Fibroblast of gingiva (primary cell): ENCODE data around the gene RGMB.
A peak's percentile ranks its signal among the peaks of the same experiment; 100 is the strongest.

Source experiments
- DNase-seq: peaks from one replicate; pipeline ENCODE4 v3.0.0-alpha.2; 2011; ENCODE audit warnings: low read depth

The RGMB gene

DNA sequence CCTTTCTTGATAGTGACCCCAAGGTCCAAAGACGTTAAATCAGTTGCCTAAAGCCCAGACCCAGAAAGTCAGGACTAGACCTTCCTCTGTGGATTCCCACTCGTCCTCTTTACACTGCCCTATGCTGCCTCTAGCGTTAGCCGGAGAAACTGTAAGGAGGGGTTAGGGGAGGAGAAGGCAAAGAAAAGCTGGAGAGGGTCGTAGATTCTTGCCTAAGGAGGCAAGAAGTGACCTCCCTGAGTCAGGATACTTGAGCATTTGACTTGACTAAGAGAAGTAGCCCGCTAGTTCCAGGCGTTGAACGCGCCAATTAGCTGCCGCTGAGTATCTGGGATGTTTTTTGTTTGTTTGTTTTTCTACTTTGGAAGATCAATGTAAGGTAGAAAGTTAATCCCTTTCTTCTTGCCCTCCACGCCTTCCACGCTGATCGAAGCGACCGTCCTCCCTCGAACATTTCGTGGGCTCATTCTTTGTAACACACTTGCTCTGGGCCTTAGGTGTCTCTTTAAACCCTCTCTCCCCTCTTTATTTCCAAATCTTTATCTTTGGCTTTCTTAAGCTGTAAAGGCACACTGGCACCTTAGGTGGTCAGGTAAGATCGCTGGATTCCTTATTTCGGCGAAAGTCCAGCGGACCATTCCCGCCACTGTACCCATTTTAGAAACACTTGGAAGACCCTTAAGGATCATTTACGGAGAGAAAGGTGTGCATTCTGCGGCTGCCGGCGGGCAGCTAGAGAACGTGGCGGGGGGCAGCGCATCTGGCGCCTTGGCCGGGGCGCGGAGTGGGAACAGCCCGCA lies 5.1 kb upstream of the RGMB start:
- peak; percentile 55 for DNase-seq

- DNase-seq: no peak
Measured at GRCh38 chr5:98768960-98769209, 4.6 kb upstream of the RGMB start.

GRCh38 chr5:98769210-98769958 lies 4.1 kb upstream of the RGMB start:
- peak; percentile 73 for DNase-seq

- no peak for DNase-seq
Measured at GRCh38 chr5:98769959-98770208, 3.6 kb upstream of the RGMB start.

- peak; percentile 67 for DNase-seq
Measured at GRCh38 chr5:98770209-98770910, 3.1 kb upstream of the RGMB start.

- DNase-seq: no peak
Measured at GRCh38 chr5:98770911-98771322, 2.5 kb upstream of the RGMB start.

DNA sequence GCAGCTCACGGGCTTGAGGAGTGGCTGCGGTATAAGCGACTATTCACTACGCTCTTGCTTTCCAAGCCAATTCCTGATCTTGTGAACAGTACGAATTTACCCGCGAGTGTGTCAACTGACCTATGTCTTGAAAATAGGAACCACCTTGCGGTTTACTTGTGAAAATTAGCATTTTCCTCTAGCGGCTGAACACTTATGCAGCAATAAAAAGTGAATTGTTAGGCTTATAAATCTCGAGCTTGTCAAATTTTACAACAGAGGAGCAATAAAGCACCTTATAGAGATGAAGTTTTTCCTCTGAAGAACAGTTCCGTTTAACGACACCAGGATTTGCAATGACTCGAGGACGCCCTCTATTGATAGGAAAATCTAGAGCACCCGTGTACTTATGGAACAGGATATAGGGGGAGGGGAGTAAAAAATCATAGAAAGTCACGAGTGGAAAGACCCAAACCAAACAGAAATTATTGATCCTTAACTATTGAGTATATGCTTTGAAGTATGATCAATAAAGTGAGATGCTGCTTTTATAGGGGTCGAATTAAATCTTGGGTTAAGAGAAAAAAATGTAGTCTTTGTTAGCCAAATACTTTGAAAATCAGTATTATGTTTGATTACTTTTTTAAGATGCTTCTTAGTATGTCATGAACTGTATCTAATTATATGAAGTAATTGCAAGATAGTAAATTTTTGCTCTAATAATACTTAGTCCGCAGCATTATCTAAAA lies 1.9 kb upstream of the RGMB start:
- peak; percentile 85 for DNase-seq

- no peak for DNase-seq
Measured at GRCh38 chr5:98772415-98773213, 849 bp upstream of the RGMB start.

DNA sequence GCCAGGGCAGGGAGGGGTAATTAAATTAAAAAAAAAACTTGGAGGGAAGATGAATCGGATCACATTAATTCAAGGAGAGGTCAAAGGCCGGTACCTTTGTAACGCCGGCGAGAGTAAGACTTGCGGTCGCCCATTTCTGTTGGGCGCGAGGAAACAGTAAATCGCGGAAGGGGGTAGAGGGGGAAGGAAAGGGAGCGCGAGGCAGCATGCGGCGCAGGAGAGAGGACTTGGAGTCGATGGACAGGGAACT lies 324 bp upstream of the RGMB start:
- DNase-seq: no peak

DNA sequence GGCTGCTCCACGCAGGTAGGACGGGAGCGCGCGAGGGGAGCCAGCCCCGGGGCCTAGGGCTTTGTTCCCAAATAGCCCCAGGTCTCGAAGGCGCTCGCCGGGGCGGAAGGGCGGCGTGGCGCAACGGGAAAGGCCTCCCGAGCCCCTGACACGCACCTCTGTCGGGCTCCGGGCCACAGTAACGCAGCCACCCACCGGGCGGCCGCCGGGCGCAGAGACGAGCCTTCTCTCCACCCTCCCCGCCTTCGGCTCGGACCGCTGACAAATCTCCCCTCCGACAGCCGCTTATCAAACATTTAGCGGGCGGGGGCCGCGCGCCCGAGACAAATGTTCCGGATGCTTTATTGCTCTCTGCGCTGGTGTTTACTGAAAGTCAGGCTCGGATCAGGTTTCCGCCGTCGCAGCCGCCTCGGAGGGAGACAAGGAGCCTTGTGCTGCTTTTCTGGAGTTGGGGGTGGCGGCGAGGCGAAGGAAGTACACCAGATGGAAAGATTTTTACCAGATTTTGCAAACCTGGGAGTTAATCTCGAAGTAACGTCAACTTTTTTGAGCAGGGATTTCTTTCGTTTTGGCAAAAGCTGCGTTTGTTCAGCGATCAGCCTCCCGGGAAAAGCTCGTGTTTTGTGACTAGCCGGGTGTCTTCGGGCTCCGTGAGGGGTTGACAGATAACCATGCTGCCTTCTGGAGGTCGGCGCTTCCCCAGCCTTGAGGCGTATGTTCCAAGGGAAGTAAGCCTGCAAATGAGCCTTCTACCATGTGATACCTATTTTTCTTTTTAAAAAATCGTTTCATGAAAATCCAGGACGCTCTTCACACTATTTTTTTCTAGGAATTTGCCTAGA lies 950 bp downstream of the RGMB start:
- DNase-seq: peak; percentile 63

DNA sequence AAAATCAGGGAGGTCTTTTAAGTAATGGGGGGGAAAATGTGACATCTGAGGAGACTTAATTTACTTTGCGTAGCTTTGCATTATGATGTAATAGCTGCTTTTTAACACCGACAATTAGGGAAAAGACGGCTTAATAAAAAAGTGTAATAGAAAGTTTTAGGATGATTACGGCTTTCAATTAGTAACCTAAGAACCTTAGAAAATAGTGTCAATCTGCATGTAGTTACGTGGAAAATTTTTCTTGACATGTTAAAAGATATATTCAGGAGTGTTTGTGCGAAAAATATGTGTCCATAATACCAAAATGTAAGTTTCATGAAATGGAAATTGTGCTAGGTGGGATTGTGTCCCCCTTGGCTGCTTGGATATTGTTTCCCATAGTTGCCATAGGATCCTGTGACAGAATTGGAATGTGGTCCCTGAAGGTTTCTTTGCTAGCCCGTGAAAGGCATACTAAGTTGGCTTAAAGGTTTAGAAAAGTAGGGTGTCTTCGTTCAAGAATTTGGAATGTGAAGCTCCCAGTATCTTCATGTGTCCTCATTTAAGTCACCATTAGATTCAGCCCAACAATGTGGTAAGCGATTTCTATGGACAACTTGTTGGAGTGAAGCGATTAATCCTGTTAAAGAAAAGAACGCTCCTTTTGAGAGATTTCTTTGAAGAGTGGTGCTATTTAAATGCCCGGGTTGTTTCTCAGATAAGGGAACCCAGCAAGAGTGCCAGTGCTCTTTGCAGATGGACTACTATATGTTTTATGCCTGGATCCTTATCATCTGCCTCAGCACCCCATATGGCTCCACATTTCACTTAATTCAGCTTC lies 2.0 kb downstream of the RGMB start:
- DNase-seq: no peak

DNA sequence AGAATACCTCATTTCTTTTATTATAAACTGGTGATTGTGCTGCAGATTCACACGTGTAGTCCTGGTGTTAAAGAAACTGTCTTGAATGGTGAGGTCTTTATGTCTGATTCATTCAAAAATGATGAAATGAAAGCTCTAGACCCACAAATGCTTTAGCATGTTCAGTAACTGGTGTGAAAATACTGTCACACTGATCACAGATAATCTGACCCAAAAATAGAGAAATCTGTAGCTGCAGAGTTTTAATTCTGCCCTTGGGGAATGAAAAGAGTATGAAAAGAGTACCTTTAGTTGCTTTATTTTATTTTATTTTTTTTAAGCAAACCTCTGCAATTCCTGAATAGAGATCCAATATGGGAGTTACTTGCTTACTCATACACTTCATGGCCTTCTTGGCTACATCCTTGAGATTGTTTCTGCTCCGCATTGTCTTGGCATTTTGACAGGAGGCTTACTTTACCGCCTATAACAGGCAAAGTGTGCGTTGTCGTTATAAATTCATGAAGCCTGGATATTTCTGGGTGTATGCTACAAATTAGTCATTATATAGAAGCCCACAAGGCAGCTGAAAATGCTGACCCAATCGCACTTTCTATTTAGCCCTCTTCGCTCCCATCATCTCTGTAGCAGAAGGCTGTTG lies 2.7 kb downstream of the RGMB start:
- peak; percentile 78 for DNase-seq

GRCh38 chr5:98777295-98777694 lies 3.8 kb downstream of the RGMB start:
- DNase-seq: no peak

DNA sequence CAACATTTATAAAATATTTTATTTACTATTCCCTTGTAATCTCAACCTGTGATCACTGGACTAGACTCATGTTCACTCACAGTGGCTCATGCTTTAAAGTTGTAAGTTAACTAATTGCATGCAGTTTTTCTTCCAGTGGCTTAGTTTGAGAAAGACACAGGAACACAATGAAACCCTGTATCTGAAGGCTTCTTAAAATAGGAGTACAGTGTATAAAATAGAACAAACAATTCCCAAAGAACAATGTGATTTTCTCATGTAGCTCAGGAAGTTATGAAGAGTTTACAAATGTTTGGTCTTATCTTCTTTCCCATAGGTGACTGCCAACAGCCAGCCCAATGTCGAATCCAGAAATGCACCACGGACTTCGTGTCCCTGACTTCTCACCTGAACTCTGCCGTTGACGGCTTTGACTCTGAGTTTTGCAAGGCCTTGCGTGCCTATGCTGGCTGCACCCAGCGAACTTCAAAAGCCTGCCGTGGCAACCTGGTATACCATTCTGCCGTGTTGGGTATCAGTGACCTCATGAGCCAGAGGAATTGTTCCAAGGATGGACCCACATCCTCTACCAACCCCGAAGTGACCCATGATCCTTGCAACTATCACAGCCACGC lies 5.9 kb downstream of the RGMB start:
- DNase-seq: no peak

DNA sequence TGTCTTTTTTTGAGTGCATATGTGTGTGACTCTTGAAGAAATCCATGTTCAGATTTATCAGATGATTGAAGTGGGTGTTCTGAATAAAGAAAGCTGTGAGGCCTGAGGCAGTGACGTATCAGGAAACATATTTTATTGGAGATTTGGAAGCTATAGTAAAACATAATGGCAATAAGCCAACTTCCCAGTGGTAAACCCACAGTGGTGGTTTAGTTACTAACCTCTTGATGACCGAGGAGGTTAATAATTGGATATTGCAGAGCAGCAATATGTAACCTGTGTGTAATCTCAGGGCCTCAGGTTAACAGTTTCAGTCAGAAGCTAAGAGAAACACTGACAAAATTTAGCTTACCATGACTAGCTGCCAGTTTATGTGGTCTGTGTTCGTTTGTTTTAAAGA lies 6.9 kb downstream of the RGMB start:
- no peak for DNase-seq

DNA sequence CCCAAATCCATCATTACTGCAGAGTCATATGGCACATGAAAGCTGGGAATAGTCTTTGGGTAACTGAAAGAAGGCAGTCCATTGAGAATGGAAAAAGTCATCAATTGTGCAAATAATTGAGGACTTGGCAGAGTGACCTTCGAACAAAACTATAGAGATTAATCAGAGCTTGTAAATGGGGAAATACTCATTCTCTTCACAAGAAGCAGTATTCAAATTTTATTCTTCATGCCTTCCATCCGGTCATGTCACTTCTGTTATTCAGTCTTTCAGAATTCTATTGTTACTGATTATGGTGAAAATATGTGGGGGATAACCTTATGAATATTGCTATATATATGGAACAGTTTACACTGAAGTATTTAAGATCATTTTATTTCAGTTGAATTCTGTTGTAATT lies 8.1 kb downstream of the RGMB start:
- no peak for DNase-seq

GRCh38 chr5:98781964-98782363 lies 8.5 kb downstream of the RGMB start:
- peak; percentile 34 for DNase-seq

- no peak for DNase-seq
Measured at GRCh38 chr5:98783051-98783649, 9.7 kb downstream of the RGMB start.

- peak; percentile 82 for DNase-seq
Measured at GRCh38 chr5:98784411-98784810, 10.9 kb downstream of the RGMB start.
